Measurements from ENCODE around the gene ZNF385B.
A peak's percentile ranks its signal among the peaks of the same experiment; 100 is the strongest.
"Not testable (repeated sequence)": the region's sequence is repeated elsewhere in the genome, so short reads cannot be mapped to it uniquely, and the experiment has no call there.

The ZNF385B gene

GRCh38 chr2:179800776-179801175, 60.6 kb downstream of the ZNF385B start:
- no peak for DNase-seq (ENCODE audit: low read depth)

- no peak for DNase-seq (ENCODE audit: low read depth)
Measured at GRCh38 chr2:179796213-179797007, 65.0 kb downstream of the ZNF385B start.

GRCh38 chr2:179793902-179794301, 67.5 kb downstream of the ZNF385B start:
- no peak for DNase-seq (ENCODE audit: low read depth)

- DNase-seq (ENCODE audit: low read depth), result no peak
Measured at GRCh38 chr2:179793238-179793637, 68.2 kb downstream of the ZNF385B start.

- no peak for DNase-seq (ENCODE audit: low read depth)
Measured at GRCh38 chr2:179790235-179791217, 70.9 kb downstream of the ZNF385B start.

- no peak for DNase-seq (ENCODE audit: low read depth)
Measured at GRCh38 chr2:179788104-179788503, 73.3 kb downstream of the ZNF385B start.

- no peak for DNase-seq (ENCODE audit: low read depth)
Measured at GRCh38 chr2:179787601-179788000, 73.8 kb downstream of the ZNF385B start.

GRCh38 chr2:179785902-179786301, 75.5 kb downstream of the ZNF385B start:
- DNase-seq (ENCODE audit: low read depth), result no peak

GRCh38 chr2:179782346-179782745, 79.1 kb downstream of the ZNF385B start:
- DNase-seq (ENCODE audit: low read depth), result not testable (repeated sequence)

- no peak for DNase-seq (ENCODE audit: low read depth)
Measured at GRCh38 chr2:179773986-179774385, 87.4 kb downstream of the ZNF385B start.

- DNase-seq (ENCODE audit: low read depth), result no peak
Measured at GRCh38 chr2:179772346-179772745, 89.1 kb downstream of the ZNF385B start.

- no peak for DNase-seq (ENCODE audit: low read depth)
Measured at GRCh38 chr2:179771791-179772190, 89.6 kb downstream of the ZNF385B start.

- no peak for DNase-seq (ENCODE audit: low read depth)
Measured at GRCh38 chr2:179770029-179770428, 91.4 kb downstream of the ZNF385B start.

- DNase-seq (ENCODE audit: low read depth), result no peak
Measured at GRCh38 chr2:179769323-179769722, 92.1 kb downstream of the ZNF385B start.

GRCh38 chr2:179768765-179769164, 92.6 kb downstream of the ZNF385B start:
- no peak for DNase-seq (ENCODE audit: low read depth)

GRCh38 chr2:179765666-179766065, 95.7 kb downstream of the ZNF385B start:
- DNase-seq (ENCODE audit: low read depth), result no peak

- no peak for DNase-seq (ENCODE audit: low read depth)
Measured at GRCh38 chr2:179764710-179765109, 96.7 kb downstream of the ZNF385B start.

GRCh38 chr2:179758636-179759035, 102.8 kb downstream of the ZNF385B start:
- DNase-seq (ENCODE audit: low read depth), result no peak

- peak; percentile 40 for DNase-seq (ENCODE audit: low read depth)
Measured at GRCh38 chr2:179751163-179751809, 110.1 kb downstream of the ZNF385B start.

GRCh38 chr2:179749210-179749609, 112.2 kb downstream of the ZNF385B start:
- peak; percentile 43 for DNase-seq (ENCODE audit: low read depth)

GRCh38 chr2:179746981-179747380, 114.4 kb downstream of the ZNF385B start:
- DNase-seq (ENCODE audit: low read depth), result no peak

GRCh38 chr2:179745635-179746256, 115.7 kb downstream of the ZNF385B start:
- DNase-seq (ENCODE audit: low read depth), result no peak

Data from iris pigment epithelial cell (primary cell).